ENCODE measurements around the gene SINHCAF. TPM values are rescaled to one million over a fixed set of nuclear protein-coding genes. Genes with fewer than 3 reads are reported as not detected.

Gene SINHCAF
- total RNA-seq, 1 experiment from 2014 or later, result 179 TPM

DNA sequence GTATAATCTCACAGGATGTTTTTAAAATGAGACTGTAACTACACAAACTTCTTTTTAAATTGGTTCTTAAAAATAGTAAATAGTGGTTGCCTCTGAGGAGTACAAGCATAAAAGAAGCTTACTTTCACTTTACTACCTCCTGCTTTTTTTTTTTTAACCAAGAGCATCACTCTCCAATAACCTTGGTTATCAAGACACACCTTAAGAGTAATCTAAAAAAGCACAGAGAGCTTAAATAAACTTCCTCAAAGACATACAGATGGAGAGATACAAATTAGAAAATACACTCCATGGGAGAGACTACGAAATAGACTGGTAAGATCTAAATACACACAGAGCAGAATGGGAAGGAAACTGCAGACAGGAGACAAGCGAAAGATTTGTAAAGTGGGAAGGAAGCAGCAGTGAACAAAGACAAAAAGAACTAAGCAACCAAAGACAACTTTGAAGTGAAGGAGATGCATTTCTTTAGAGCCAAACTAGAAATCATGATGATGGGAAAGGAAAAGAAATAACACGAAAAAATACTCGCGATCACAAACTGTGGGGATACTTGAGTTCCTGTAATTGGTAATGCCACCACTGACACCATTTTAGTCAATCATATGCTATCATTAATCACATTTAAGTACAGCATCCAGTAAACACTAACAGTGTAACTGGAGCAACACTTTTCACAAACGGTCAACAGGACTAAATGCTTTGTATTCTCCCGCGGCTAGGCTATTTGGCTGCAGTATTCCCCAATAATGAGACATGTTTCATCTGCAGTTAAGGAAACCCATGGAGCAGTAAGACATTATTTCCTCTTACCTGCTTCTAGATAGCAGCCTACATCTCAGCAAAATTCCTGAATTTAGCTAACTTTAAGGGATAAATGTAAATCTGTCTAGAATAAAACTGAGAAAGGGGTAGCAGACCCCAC, 8.2 kb downstream of the SINHCAF start:
- TF ChIP-seq CBX3 (IDR thresholded peaks at IDR 0.05; ENCODE audit: low read depth) (no peak), SP1 (IDR thresholded peaks at IDR 0.05; ENCODE audit: low read depth) (no peak), POLR2AphosphoS5 (IDR thresholded peaks at IDR 0.05; ENCODE audit: low read depth, low read length) (no peak), CEBPB (IDR thresholded peaks at IDR 0.05; ENCODE audit: low read depth) (no peak), RAD21 (IDR thresholded peaks at IDR 0.05; ENCODE audit: low read depth) (no peak), TCF7L2 (IDR thresholded peaks at IDR 0.05; ENCODE audit: borderline replicate concordance, extremely low read depth, insufficient read depth, insufficient read length) (no peak), JUND (IDR thresholded peaks at IDR 0.05) (no peak), ZNF274 (IDR thresholded peaks at IDR 0.05; ENCODE audit: low read depth, low read length) (no peak), EZH2phosphoT487 (IDR thresholded peaks at IDR 0.05; ENCODE audit: borderline replicate concordance) (no peak), SRF (IDR thresholded peaks at IDR 0.05; ENCODE audit: low read depth) (no peak), ZFX (IDR thresholded peaks at IDR 0.05) (no peak)
- TF ChIP-seq, protein P1, sequence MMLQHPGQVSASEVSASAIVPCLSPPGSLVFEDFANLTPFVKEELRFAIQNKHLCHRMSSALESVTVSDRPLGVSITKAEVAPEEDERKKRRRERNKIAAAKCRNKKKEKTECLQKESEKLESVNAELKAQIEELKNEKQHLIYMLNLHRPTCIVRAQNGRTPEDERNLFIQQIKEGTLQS (IDR thresholded peaks at IDR 0.05), result no peak
- TF ChIP-seq, protein P2, sequence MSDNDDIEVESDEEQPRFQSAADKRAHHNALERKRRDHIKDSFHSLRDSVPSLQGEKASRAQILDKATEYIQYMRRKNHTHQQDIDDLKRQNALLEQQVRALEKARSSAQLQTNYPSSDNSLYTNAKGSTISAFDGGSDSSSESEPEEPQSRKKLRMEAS (IDR thresholded peaks at IDR 0.05), result no peak
- TF ChIP-seq, protein P3, sequence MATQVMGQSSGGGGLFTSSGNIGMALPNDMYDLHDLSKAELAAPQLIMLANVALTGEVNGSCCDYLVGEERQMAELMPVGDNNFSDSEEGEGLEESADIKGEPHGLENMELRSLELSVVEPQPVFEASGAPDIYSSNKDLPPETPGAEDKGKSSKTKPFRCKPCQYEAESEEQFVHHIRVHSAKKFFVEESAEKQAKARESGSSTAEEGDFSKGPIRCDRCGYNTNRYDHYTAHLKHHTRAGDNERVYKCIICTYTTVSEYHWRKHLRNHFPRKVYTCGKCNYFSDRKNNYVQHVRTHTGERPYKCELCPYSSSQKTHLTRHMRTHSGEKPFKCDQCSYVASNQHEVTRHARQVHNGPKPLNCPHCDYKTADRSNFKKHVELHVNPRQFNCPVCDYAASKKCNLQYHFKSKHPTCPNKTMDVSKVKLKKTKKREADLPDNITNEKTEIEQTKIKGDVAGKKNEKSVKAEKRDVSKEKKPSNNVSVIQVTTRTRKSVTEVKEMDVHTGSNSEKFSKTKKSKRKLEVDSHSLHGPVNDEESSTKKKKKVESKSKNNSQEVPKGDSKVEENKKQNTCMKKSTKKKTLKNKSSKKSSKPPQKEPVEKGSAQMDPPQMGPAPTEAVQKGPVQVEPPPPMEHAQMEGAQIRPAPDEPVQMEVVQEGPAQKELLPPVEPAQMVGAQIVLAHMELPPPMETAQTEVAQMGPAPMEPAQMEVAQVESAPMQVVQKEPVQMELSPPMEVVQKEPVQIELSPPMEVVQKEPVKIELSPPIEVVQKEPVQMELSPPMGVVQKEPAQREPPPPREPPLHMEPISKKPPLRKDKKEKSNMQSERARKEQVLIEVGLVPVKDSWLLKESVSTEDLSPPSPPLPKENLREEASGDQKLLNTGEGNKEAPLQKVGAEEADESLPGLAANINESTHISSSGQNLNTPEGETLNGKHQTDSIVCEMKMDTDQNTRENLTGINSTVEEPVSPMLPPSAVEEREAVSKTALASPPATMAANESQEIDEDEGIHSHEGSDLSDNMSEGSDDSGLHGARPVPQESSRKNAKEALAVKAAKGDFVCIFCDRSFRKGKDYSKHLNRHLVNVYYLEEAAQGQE (IDR thresholded peaks at IDR 0.05; ENCODE audit: low read depth), result no peak
- no peaks in the 10 kb centered on the region for H3K9me2 ChIP-seq (ENCODE audit: insufficient read depth)
- no peak overlapping the region for H3K27ac ChIP-seq (ENCODE audit: low read depth, low read length)
- H3K27me3 ChIP-seq (ENCODE audit: insufficient read depth, low read length), result no peaks in the 10 kb centered on the region
- intact Hi-C loops (cut with micrococcal nuclease), result no loop called here
- no peaks in the 10 kb centered on the region for H3K36me3 ChIP-seq (ENCODE audit: control insufficient read depth in 1 of 2, insufficient read depth in 2 of 2, low read length in 2 of 2)
- H3K9me3 ChIP-seq (ENCODE audit: control insufficient read depth in 1 of 2, insufficient read depth in 1 of 2, low read depth in 1 of 2, low read length in 2 of 2), result no peaks in the 10 kb centered on the region
- no TSS peak for BruUV-seq (replicated peaks)
- DNase-seq (ENCODE audit: low read depth, low spot score) (no peak), ATAC-seq (no peak)
- peaks cover 72% of the 10 kb centered on the region for H4K20me1 ChIP-seq (ENCODE audit: insufficient read depth)
- RAD21 ChIA-PET (ENCODE audit: low non-redundant PET in 1 of 2, low total read pairs in 2 of 2, uncharacterized antibody in 2 of 2, unreplicated experiment in 2 of 2), result no interaction called here
- no peak overlapping the region for H3K4me2 ChIP-seq (ENCODE audit: low read length)
- peaks cover 32 to 53% of the 10 kb centered on the region in 2 experiments for H3K4me1 ChIP-seq (ENCODE audit: control insufficient read depth in 1 of 2, insufficient read depth in 2 of 2, low read length in 2 of 2)
- H3K79me2 ChIP-seq (ENCODE audit: insufficient read depth, low read length), result peaks cover 100% of the 10 kb centered on the region
- H3K9ac ChIP-seq (ENCODE audit: low read length), result no peak overlapping the region
- CTCF ChIA-PET, result no interaction called here
- H2AFZ ChIP-seq (ENCODE audit: low read depth, low read length, poor library complexity, severe bottlenecking), result no peak overlapping the region
- POLR2A ChIA-PET, result interaction anchor here (1.2 kb wide), 1 partner anchor 9 kb away, joined by 3 read pairs; the partner anchor contains the start of gene SINHCAF
- no peak overlapping the region for H3K4me3 ChIP-seq (replicated peaks in 1 of 2; ENCODE audit: low read depth in 1 of 2, low read length in 2 of 2)

Measured in HCT116 (cell line).